Measurements from ENCODE around the gene PRDX1. TPM values are rescaled to one million over a fixed set of nuclear protein-coding genes. Genes with fewer than 3 reads are reported as not detected.

PRDX1 gene
- total and polyA plus RNA-seq, 2 of the 8 experiments (the other 6 are each of a cell fraction or from before 2014, with no cell fraction given): 1,165 to 1,418 TPM

- no peak overlapping the region for H3K23ac ChIP-seq (ENCODE audit: insufficient read length)
- H3K4me3 ChIP-seq (ENCODE audit: extremely low read depth in 1 of 4, insufficient read depth in 2 of 4, low read depth in 3 of 4, low read length in 4 of 4): no peak overlapping the region
- no peak overlapping the region for H3K18ac ChIP-seq (ENCODE audit: extremely low read depth, low read length)
- H4K8ac ChIP-seq (ENCODE audit: extremely low read depth, insufficient read depth, low read length): no peak overlapping the region
- no peak overlapping the region for H3K27ac ChIP-seq (ENCODE audit: low read depth, low read length)
- H2BK12ac ChIP-seq (ENCODE audit: low read depth, low read length): no peak overlapping the region
- TF ChIP-seq POLR2AphosphoS5 (IDR thresholded peaks at IDR 0.05; ENCODE audit: low read depth, low read length) (no peak; the same call in 1 of the 2 replicates), SIN3A (conservative IDR thresholded peaks at IDR 0.05 in 1 of 2, IDR thresholded peaks at IDR 0.05 in 1 of 2; ENCODE audit: low read depth in 1 of 2, low read length in 2 of 2) (no peak), GABPA (IDR thresholded peaks at IDR 0.05; ENCODE audit: borderline replicate concordance, insufficient read depth, low read length) (no peak), MAX (IDR thresholded peaks at IDR 0.05) (no peak), RBBP5 (IDR thresholded peaks at IDR 0.05; ENCODE audit: borderline replicate concordance, low read depth, low read length) (no peak), SP1 (IDR thresholded peaks at IDR 0.05; ENCODE audit: low read depth, low read length) (no peak), NRF1 (IDR thresholded peaks at IDR 0.05; ENCODE audit: low read depth, low read length) (no peak), SAP30 (IDR thresholded peaks at IDR 0.05; ENCODE audit: insufficient read depth, insufficient replicate concordance, low read length) (no peak), GTF2F1 (IDR thresholded peaks at IDR 0.05; ENCODE audit: borderline replicate concordance, low read depth, low read length) (no peak), POLR2A (IDR thresholded peaks at IDR 0.05; ENCODE audit: control extremely low read depth in 1 of 2, low read depth in 2 of 2, low read length in 2 of 2) (no peak; a peak in 1 of 3 replicates), MAFK (IDR thresholded peaks at IDR 0.05; ENCODE audit: low read depth, low read length) (no peak), JUN (IDR thresholded peaks at IDR 0.05; ENCODE audit: low read depth, low read length) (no peak), BRCA1 (IDR thresholded peaks at IDR 0.05; ENCODE audit: low read depth, low read length) (no peak), HDAC2 (IDR thresholded peaks at IDR 0.05; ENCODE audit: borderline replicate concordance in 1 of 2, low read depth in 2 of 2, low read length in 2 of 2) (no peak)
- no peak overlapping the region for H2BK15ac ChIP-seq (ENCODE audit: low read length)
- H3K9me3 ChIP-seq (ENCODE audit: insufficient read depth in 2 of 2, low read depth in 1 of 2, low read length in 1 of 2): no peaks in the 10 kb centered on the region
- no peak overlapping the region for H4K91ac ChIP-seq (replicated peaks; ENCODE audit: insufficient read length, low read length)
- H3K36me3 ChIP-seq (ENCODE audit: control insufficient read depth in 2 of 4, insufficient read depth in 4 of 4, low read length in 3 of 4): peaks cover 16 to 41% (median 34%) of the 10 kb centered on the region in 4 experiments
- WGBS, 2 experiments (ENCODE audit: extremely low coverage in 1 of 2, insufficient coverage in 1 of 2, insufficient read length in 1 of 2, insufficient replicate concordance in 2 of 2, low coverage in 1 of 2, low lambda C conversion rate in 2 of 2, missing lambda C conversion rate in 1 of 2): 92% methylated on average over 4 of the region's 4 CpGs; no CpG with 5 or more reads in 1 of the 2 experiments
- H3K56ac ChIP-seq (replicated peaks; ENCODE audit: insufficient read length, low read depth, low read length): no peak overlapping the region
- H2AFZ ChIP-seq (ENCODE audit: low read length): no peak overlapping the region
- no peak overlapping the region for H2AK5ac ChIP-seq (ENCODE audit: low read depth, low read length)
- no peak overlapping the region for H2BK20ac ChIP-seq (ENCODE audit: low read length)
- H4K5ac ChIP-seq (ENCODE audit: insufficient read length, low read depth, low read length): no peak overlapping the region
- H3K4me1 ChIP-seq (replicated peaks in 1 of 4; ENCODE audit: control insufficient read depth in 3 of 4, insufficient read depth in 4 of 4, low read length in 3 of 4): no peaks in the 10 kb centered on the region
- no peaks in the 10 kb centered on the region for H3K79me2 ChIP-seq (ENCODE audit: control insufficient read depth in 1 of 2, insufficient read depth in 2 of 2, low read length in 2 of 2)
- H4K20me1 ChIP-seq (replicated peaks in 1 of 2; ENCODE audit: control insufficient read depth in 1 of 2, insufficient read depth in 2 of 2, low read length in 2 of 2): peaks cover 10 to 14% of the 10 kb centered on the region in 2 experiments
- CTCF ChIA-PET (ENCODE audit: partially characterized antibody): interaction anchor here (0.6 to 8.4 kb wide), 9 partner anchors 9 to 489 kb away, joined by 3 to 133 read pairs (median 3); partner anchors contain the start of gene TESK2
- no peak overlapping the region for H3K4ac ChIP-seq (replicated peaks; ENCODE audit: insufficient read length, low read depth, low read length)
- H2BK120ac ChIP-seq (replicated peaks; ENCODE audit: low read depth, low read length): no peak overlapping the region
- no peak overlapping the region for H3K9ac ChIP-seq (replicated peaks in 1 of 4; ENCODE audit: extremely low read depth in 1 of 4, low read depth in 3 of 4, low read length in 3 of 4)
- no peaks in the 10 kb centered on the region for H3K27me3 ChIP-seq (replicated peaks in 1 of 4; ENCODE audit: control insufficient read depth in 3 of 4, extremely low read depth in 1 of 4, insufficient read depth in 3 of 4, low read length in 3 of 4)
- POLR2A ChIA-PET (ENCODE audit: partially characterized antibody): interaction anchor here (0.6 to 16.2 kb wide), 18 partner anchors 8 to 1077 kb away, joined by 3 to 429 read pairs (median 4); partner anchors contain the start of genes AKR1A1, CCDC163, MMACHC and MUTYH
- DNase-seq (ENCODE audit: low read depth in 1 of 2, low spot score in 2 of 2) (no peak), FAIRE-seq (no peak)
- no peaks in the 10 kb centered on the region; the same call in 1 of the 2 replicates for H3K23me2 ChIP-seq (ENCODE audit: low read depth, low read length)
- no peak overlapping the region for H2BK5ac ChIP-seq (ENCODE audit: low read depth, low read length)
- no peak overlapping the region for H3K14ac ChIP-seq (ENCODE audit: insufficient read length)
- H3K79me1 ChIP-seq (ENCODE audit: low read depth, low read length): no peaks in the 10 kb centered on the region
- no peak overlapping the region for H3K4me2 ChIP-seq (ENCODE audit: insufficient read depth in 1 of 2, low read depth in 2 of 2, low read length in 2 of 2)
Observed at GRCh38 chr1:45507893-45508292, 13.8 kb downstream of the PRDX1 start.

Data from H1 (cell line).